Naive thymus-derived CD8-positive, alpha-beta T cell (primary cell): ENCODE measurements around the gene KLHL17. TPM values are rescaled to one million over a fixed set of nuclear protein-coding genes. Genes with fewer than 3 reads are reported as not detected.

ENCODE experiments used
- polyA plus RNA-seq, 3 donors: library from polyadenylated mRNA; unstranded; fragments of 300-500 nt; fragmentation: Illumina TruSeq; gene quantifications; one replicate each; pipeline ENCODE4 v1.2.3, GENCODE V29; 2021
- total RNA-seq, 8 experiments: library from RNA in 2 of 8; stranded (reverse) in 2 of 8; gene quantifications; one replicate each; pipeline ENCODE4 v1.2.3 and lab custom pipeline; 2021 to 2026

Gene KLHL17
- total and polyA plus RNA-seq, 5 experiments from 2014 or later, result 0.94 to 37.4 (median 2.0) TPM

Other genes with a start within 250 kb of the KLHL17 start
- gene SAMD11, start 36.7 kb upstream of the KLHL17 start, total RNA-seq, result not detected
- gene SAMD11, start 36.7 kb upstream of the KLHL17 start, polyA plus RNA-seq, result under 1 TPM in 1 of 3 donors, not detected in 2; 0.29 TPM
- gene NOC2L, start 1.3 kb upstream of the KLHL17 start, total RNA-seq, result 10 to 100 TPM; 72.3 to 78.3 TPM
- 10 to 100 TPM; 49.5 to 68.2 (median 60.5) TPM for gene NOC2L, start 1.3 kb upstream of the KLHL17 start, polyA plus RNA-seq
- gene PLEKHN1, start 5.9 kb downstream of the KLHL17 start, total RNA-seq, result under 1 TPM; 0.60 to 0.93 TPM
- under 1 TPM in 1 of 3 donors, not detected in 2; 0.19 TPM for gene PLEKHN1, start 5.9 kb downstream of the KLHL17 start, polyA plus RNA-seq
- gene PERM1, start 21.5 kb downstream of the KLHL17 start, total RNA-seq, result not detected
- not detected for gene PERM1, start 21.5 kb downstream of the KLHL17 start, polyA plus RNA-seq
- not detected for gene HES4, start 39.5 kb downstream of the KLHL17 start, total RNA-seq
- gene HES4, start 39.5 kb downstream of the KLHL17 start, polyA plus RNA-seq, result under 1 TPM in 1 of 3 donors, not detected in 2; 0.85 TPM
- gene ISG15, start 52.9 kb downstream of the KLHL17 start, total RNA-seq, result 10 to 100 TPM; 30.3 to 30.7 TPM
- 100 to 1,000 TPM; 133 to 220 (median 217) TPM for gene ISG15, start 52.9 kb downstream of the KLHL17 start, polyA plus RNA-seq
- gene AGRN, start 59.5 kb downstream of the KLHL17 start, total RNA-seq, result 1 to 10 TPM; 6.2 to 6.4 TPM
- under 1 TPM; 0.15 to 0.71 (median 0.47) TPM for gene AGRN, start 59.5 kb downstream of the KLHL17 start, polyA plus RNA-seq
- gene RNF223, start 113.7 kb downstream of the KLHL17 start, total RNA-seq, result not detected
- gene RNF223, start 113.7 kb downstream of the KLHL17 start, polyA plus RNA-seq, result not detected
- 10 to 100 TPM; 24.9 to 26.5 TPM for gene C1orf159, start 155.5 kb downstream of the KLHL17 start, total RNA-seq
- 10 to 100 TPM in 1 of 3 donors, 1 to 10 TPM in 2; 3.2 to 10.7 (median 6.2) TPM for gene C1orf159, start 155.5 kb downstream of the KLHL17 start, polyA plus RNA-seq
- not detected for gene TTLL10, start 213.3 kb downstream of the KLHL17 start, total RNA-seq
- not detected for gene TTLL10, start 213.3 kb downstream of the KLHL17 start, polyA plus RNA-seq
- 1 to 10 TPM; 1.5 to 1.6 TPM for gene TNFRSF18, start 246.0 kb downstream of the KLHL17 start, total RNA-seq
- gene TNFRSF18, start 246.0 kb downstream of the KLHL17 start, polyA plus RNA-seq, result 1 to 10 TPM in 1 of 3 donors, not detected in 2; 2.3 TPM